Stimulated activated effector memory CD8-positive, alpha-beta T cell treated with anti-CD3 and anti-CD28 coated beads, Interleukin-12 subunit alpha, Interleukin-12 subunit beta, amount 100 ng/mL, for 72 hours (primary cell): ENCODE measurements around the gene NPAS3.
A peak's percentile ranks its signal among the peaks of the same experiment; 100 is the strongest.

Source experiments
- ATAC-seq: fragments of 150-1000 bp; cut with Tn5 transposase; 2 replicates; pipeline ENCODE4 v1.10.0; 2021
- DNase-seq, 2 donors: peaks; one replicate each; pipeline ENCODE4 v3.0.0; 2021 to 2022; ENCODE audit warnings: low spot score in 2 of 2
- H3K27ac Mint-ChIP-seq: one replicate; pipeline ENCODE4 v1.8.0; 2022; ENCODE audit warnings: mild to moderate bottlenecking, mixed read lengths
- H3K36me3 Mint-ChIP-seq: one replicate; pipeline ENCODE4 v1.8.0; 2022; ENCODE audit warnings: mild to moderate bottlenecking, mixed read lengths
- H3K4me1 Mint-ChIP-seq: one replicate; pipeline ENCODE4 v1.8.0; 2022; ENCODE audit warnings: mixed read lengths
- H3K4me3 Mint-ChIP-seq: one replicate; pipeline ENCODE4 v1.8.0; 2022; ENCODE audit warnings: mild to moderate bottlenecking, mixed read lengths
- H3K9me3 Mint-ChIP-seq: one replicate; pipeline ENCODE4 v1.8.0; 2022; ENCODE audit warnings: mixed read lengths

The NPAS3 gene

GRCh38 chr14:33768458-33768830 lies 829.8 kb downstream of the NPAS3 start:
- no peak for DNase-seq
- no peak overlapping the region for H3K4me3 Mint-ChIP-seq
- no peaks in the 10 kb centered on the region for H3K4me1 Mint-ChIP-seq

GRCh38 chr14:33773205-33774030 lies 834.7 kb downstream of the NPAS3 start:
- H3K4me1 Mint-ChIP-seq, result no peaks in the 10 kb centered on the region

More at GRCh38 chr14:33768458-33768830, 829.8 kb downstream of the NPAS3 start:
- Mint-ChIP-seq H3K27ac (no peak overlapping the region), H3K9me3 (no peaks in the 10 kb centered on the region), H3K36me3 (no peaks in the 10 kb centered on the region)
- no peak for ATAC-seq

GRCh38 chr14:33774161-33774560 lies 835.5 kb downstream of the NPAS3 start:
- H3K36me3 Mint-ChIP-seq, result no peaks in the 10 kb centered on the region
- H3K4me3 Mint-ChIP-seq, result no peak overlapping the region
- no peak overlapping the region for H3K27ac Mint-ChIP-seq
- H3K4me1 Mint-ChIP-seq, result no peaks in the 10 kb centered on the region
- no peaks in the 10 kb centered on the region for H3K9me3 Mint-ChIP-seq
- ATAC-seq (no peak), DNase-seq (no peak)

More at GRCh38 chr14:33773205-33774030, 834.7 kb downstream of the NPAS3 start:
- DNase-seq, result no peak
- Mint-ChIP-seq H3K9me3 (no peaks in the 10 kb centered on the region), H3K36me3 (no peaks in the 10 kb centered on the region), H3K27ac (no peak overlapping the region), H3K4me3 (no peak overlapping the region)
- no peak for ATAC-seq

- no peaks in the 10 kb centered on the region for H3K4me1 Mint-ChIP-seq
- ATAC-seq (no peak), DNase-seq (no peak)
- no peak overlapping the region for H3K27ac Mint-ChIP-seq
- H3K4me3 Mint-ChIP-seq, result no peak overlapping the region
- H3K9me3 Mint-ChIP-seq, result no peaks in the 10 kb centered on the region
- H3K36me3 Mint-ChIP-seq, result no peaks in the 10 kb centered on the region
These were observed 836.2 kb downstream of the NPAS3 start for GRCh38 chr14:33774723-33775470.

- no peak for DNase-seq
- H3K4me3 Mint-ChIP-seq, result no peak overlapping the region
- H3K27ac Mint-ChIP-seq, result no peak overlapping the region
- H3K4me1 Mint-ChIP-seq, result no peaks in the 10 kb centered on the region
- H3K9me3 Mint-ChIP-seq, result no peaks in the 10 kb centered on the region
- H3K36me3 Mint-ChIP-seq, result no peaks in the 10 kb centered on the region
- no peak for ATAC-seq
These were observed 838.2 kb downstream of the NPAS3 start for GRCh38 chr14:33776871-33777270.

GRCh38 chr14:33777681-33778080 lies 839.0 kb downstream of the NPAS3 start:
- Mint-ChIP-seq H3K4me3 (no peak overlapping the region), H3K9me3 (no peaks in the 10 kb centered on the region), H3K4me1 (no peaks in the 10 kb centered on the region), H3K27ac (no peak overlapping the region), H3K36me3 (no peaks in the 10 kb centered on the region)
- no peak for DNase-seq
- ATAC-seq, result no peak

- H3K27ac Mint-ChIP-seq, result no peak overlapping the region
- no peaks in the 10 kb centered on the region for H3K9me3 Mint-ChIP-seq
These were observed 841.4 kb downstream of the NPAS3 start for GRCh38 chr14:33780035-33780434.

GRCh38 chr14:33781236-33781635 lies 842.6 kb downstream of the NPAS3 start:
- ATAC-seq (no peak), DNase-seq (no peak)
- no peaks in the 10 kb centered on the region for H3K9me3 Mint-ChIP-seq
- no peak overlapping the region for H3K27ac Mint-ChIP-seq
- no peaks in the 10 kb centered on the region for H3K36me3 Mint-ChIP-seq
- H3K4me1 Mint-ChIP-seq, result no peaks in the 10 kb centered on the region
- no peak overlapping the region for H3K4me3 Mint-ChIP-seq

More at GRCh38 chr14:33780035-33780434, 841.4 kb downstream of the NPAS3 start:
- no peak overlapping the region for H3K4me3 Mint-ChIP-seq
- H3K36me3 Mint-ChIP-seq, result no peaks in the 10 kb centered on the region
- no peaks in the 10 kb centered on the region for H3K4me1 Mint-ChIP-seq
- DNase-seq (no peak), ATAC-seq (no peak)

- DNase-seq (no peak), ATAC-seq (no peak)
- Mint-ChIP-seq H3K4me1 (no peaks in the 10 kb centered on the region), H3K9me3 (no peaks in the 10 kb centered on the region), H3K36me3 (no peaks in the 10 kb centered on the region), H3K27ac (no peak overlapping the region), H3K4me3 (no peak overlapping the region)
These were observed 844.2 kb downstream of the NPAS3 start for GRCh38 chr14:33782923-33783322.

GRCh38 chr14:33786091-33786825 lies 847.6 kb downstream of the NPAS3 start:
- no peak for ATAC-seq
- DNase-seq, result no peak
- Mint-ChIP-seq H3K36me3 (no peaks in the 10 kb centered on the region), H3K4me3 (no peak overlapping the region), H3K9me3 (no peaks in the 10 kb centered on the region), H3K4me1 (peaks cover 4% of the 10 kb centered on the region), H3K27ac (no peak overlapping the region)

- Mint-ChIP-seq H3K4me1 (peaks cover 21% of the 10 kb centered on the region), H3K27ac (no peak overlapping the region), H3K9me3 (no peaks in the 10 kb centered on the region), H3K36me3 (no peaks in the 10 kb centered on the region), H3K4me3 (no peak overlapping the region)
- ATAC-seq, result no peak
- DNase-seq, result no peak
These were observed 849.5 kb downstream of the NPAS3 start for GRCh38 chr14:33788161-33788560.

- Mint-ChIP-seq H3K4me3 (no peak overlapping the region), H3K9me3 (no peaks in the 10 kb centered on the region), H3K27ac (no peak overlapping the region), H3K36me3 (no peaks in the 10 kb centered on the region), H3K4me1 (peaks cover 21% of the 10 kb centered on the region)
- no peak for ATAC-seq
- DNase-seq, result no peak
These were observed 852.3 kb downstream of the NPAS3 start for GRCh38 chr14:33790996-33791395.

GRCh38 chr14:33792009-33792719 lies 853.5 kb downstream of the NPAS3 start:
- H3K36me3 Mint-ChIP-seq, result no peaks in the 10 kb centered on the region
- H3K9me3 Mint-ChIP-seq, result no peaks in the 10 kb centered on the region
- ATAC-seq, result no peak
- H3K4me3 Mint-ChIP-seq, result peak overlapping the region; percentile 23
- peaks cover 21% of the 10 kb centered on the region for H3K4me1 Mint-ChIP-seq
- no peak overlapping the region for H3K27ac Mint-ChIP-seq
- no peak for DNase-seq

- no peaks in the 10 kb centered on the region for H3K36me3 Mint-ChIP-seq
- peak overlapping the region; percentile 23 for H3K4me3 Mint-ChIP-seq
- ATAC-seq (peak; percentile 43), DNase-seq (peak; percentile 55 to 74)
- H3K27ac Mint-ChIP-seq, result no peak overlapping the region
- peaks cover 21% of the 10 kb centered on the region for H3K4me1 Mint-ChIP-seq
- H3K9me3 Mint-ChIP-seq, result no peaks in the 10 kb centered on the region
These were observed 854.2 kb downstream of the NPAS3 start for GRCh38 chr14:33792720-33793368.
